HS-5 (cell line): Measurements from ENCODE around the gene PLEKHG5.
"Not testable (repeated sequence)": the region's sequence is repeated elsewhere in the genome, so short reads cannot be mapped to it uniquely, and the experiment has no call there.

ENCODE experiments used
- DNase-seq: peaks from one replicate; pipeline ENCODE4 v3.0.0-alpha.2; 2012; ENCODE audit warnings: low read depth

PLEKHG5 gene

DNA sequence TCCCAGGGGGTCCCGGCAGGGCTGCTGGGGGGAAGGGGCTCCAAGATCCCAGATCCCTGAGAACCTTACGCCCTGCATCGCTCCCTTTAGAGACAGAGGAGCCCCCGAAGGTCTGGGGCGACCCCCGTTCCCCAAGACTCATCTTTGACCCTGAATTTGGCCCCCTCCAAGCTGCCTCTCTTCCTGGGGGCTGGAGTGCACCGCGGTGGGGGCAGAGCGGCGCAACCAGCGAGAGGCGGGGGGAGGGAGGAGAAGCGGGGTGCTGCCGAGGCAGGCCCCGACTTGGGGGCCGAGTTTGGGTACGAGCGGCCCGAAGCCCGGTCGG is 5.4 kb upstream of the PLEKHG5 start:
- DNase-seq: no peak

- no peak for DNase-seq
Observed at GRCh38 chr1:6496365-6496721, 4.9 kb upstream of the PLEKHG5 start.

DNA sequence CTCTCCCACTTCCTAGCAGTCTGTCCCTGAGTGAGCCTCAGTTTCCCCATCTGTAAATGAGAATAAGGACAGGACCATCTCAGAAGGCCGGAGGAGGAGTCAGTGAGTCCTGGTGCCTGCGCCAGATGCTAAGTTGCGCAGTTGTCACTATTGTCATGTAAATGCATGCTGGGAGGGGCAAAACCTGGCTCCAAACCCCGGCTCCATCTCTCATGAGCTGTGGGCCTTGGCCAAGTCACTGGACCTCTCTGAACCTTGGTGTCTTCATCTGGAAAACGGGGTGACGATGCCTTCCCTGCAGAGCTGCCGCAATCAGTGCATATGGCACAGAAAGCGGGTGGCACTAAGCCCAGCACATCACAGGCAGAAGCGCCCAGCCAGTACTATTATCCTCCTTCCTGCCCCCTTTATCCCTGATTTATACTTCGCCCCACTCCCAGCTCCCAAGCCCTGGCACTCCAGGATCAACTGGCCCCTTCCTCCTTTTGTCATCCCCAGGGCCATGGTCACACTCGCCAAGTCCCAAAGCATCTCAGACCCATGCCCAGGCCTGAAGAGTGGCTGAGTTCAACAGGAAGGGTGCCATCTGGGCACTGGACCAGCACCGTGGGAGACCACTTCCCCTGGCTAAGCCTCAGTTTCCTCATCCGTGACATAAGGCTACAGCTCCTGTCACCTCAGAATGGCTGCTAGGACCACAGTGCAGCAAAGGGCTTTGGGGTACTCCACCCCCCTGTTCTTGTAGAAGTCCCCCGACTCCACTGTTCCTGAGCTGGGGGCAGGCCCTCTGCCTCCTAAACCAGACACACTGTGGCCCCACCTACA is 4.3 kb upstream of the PLEKHG5 start:
- DNase-seq: no peak

DNA sequence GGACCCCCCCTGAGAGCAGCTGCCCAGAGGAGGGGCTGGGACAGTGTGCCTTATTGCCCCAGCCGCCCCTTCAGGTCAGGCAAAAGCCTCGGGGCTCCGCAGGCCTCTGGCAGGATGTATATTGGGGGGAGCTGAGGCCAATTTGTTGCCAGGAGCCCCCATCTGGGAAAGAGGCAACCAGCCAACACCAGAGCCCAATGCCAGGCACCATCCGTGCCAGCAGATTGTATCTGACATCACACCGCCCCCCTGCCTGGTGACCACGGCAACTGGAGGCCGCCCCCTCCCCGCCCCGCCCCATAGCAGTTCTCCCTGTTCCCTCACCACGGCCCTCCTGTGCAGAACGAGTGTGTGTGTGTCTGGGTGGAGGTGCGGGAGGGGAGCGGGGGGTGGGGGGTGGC is 3.6 kb upstream of the PLEKHG5 start:
- DNase-seq: no peak

DNA sequence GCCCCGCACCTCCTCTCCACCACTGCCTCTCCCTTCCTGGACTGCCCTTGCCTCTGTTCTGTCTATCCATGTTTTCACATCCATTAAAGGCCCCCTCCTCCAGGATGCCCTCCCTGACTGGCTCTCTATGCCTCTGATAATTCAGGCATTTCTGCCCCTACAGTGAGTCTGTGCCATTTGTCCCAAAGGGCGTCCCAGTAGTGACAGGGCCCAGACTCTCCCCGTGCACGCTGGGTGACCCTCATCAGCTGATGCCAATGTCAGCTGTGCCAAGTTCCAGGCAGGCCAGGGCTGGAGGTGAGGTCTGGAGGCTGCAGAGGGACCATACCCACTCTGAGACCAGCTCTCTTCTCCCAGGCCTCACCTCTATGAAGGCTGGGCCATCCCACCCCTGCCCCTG is 3.2 kb upstream of the PLEKHG5 start:
- no peak for DNase-seq

- not testable (repeated sequence) for DNase-seq
Observed at GRCh38 chr1:6493834-6494223, 2.4 kb upstream of the PLEKHG5 start.

DNA sequence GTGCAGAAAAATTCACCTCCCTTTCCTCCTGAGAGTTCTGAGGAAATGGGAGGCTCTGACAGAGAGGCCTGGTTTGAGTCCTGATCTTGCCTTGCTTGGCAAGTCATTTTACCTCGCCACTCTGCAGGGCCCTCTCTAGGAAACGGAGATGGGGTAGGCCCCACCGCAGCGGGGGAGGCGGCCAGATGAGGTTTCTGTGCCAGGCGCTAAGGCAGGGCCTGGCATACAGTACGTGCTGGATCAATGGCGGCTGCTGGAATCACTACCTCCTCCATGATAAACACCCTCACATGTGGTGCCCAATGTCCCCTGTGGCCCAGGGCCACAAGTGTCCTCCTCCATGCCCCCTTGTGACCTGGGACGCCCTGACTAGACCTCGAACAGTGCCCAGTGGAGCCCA is 499 bp upstream of the PLEKHG5 start:
- no peak for DNase-seq

- no peak for DNase-seq
Observed at GRCh38 chr1:6491081-6491449, 402 bp downstream of the PLEKHG5 start.

GRCh38 chr1:6490181-6491080 is 1.0 kb downstream of the PLEKHG5 start:
- no peak for DNase-seq

DNA sequence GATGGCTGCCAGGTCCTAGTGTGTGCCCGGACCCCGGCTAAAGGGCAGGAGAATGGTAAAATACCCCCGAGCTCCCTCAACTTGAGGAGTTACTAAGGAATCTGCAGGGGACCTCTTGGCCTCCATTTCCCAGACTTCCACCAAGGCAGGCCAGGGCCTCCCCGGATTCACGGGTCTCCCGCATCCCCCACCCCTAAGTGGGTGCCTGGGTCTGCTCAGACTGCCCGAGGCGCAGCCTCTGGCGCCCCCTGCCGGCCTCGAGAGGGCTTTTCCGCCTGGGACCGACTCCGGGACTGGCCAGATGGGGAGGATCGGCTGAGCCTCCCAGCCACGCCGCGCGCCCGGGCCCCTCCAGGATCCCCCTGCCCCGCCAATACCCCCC is 1.7 kb downstream of the PLEKHG5 start:
- no peak for DNase-seq

GRCh38 chr1:6489383-6489765 is 2.1 kb downstream of the PLEKHG5 start:
- no peak for DNase-seq

GRCh38 chr1:6488602-6489382 is 2.7 kb downstream of the PLEKHG5 start:
- DNase-seq: no peak

- DNase-seq: no peak
Observed at GRCh38 chr1:6487804-6488484, 3.5 kb downstream of the PLEKHG5 start.

- no peak for DNase-seq
Observed at GRCh38 chr1:6486433-6487011, 4.9 kb downstream of the PLEKHG5 start.

DNA sequence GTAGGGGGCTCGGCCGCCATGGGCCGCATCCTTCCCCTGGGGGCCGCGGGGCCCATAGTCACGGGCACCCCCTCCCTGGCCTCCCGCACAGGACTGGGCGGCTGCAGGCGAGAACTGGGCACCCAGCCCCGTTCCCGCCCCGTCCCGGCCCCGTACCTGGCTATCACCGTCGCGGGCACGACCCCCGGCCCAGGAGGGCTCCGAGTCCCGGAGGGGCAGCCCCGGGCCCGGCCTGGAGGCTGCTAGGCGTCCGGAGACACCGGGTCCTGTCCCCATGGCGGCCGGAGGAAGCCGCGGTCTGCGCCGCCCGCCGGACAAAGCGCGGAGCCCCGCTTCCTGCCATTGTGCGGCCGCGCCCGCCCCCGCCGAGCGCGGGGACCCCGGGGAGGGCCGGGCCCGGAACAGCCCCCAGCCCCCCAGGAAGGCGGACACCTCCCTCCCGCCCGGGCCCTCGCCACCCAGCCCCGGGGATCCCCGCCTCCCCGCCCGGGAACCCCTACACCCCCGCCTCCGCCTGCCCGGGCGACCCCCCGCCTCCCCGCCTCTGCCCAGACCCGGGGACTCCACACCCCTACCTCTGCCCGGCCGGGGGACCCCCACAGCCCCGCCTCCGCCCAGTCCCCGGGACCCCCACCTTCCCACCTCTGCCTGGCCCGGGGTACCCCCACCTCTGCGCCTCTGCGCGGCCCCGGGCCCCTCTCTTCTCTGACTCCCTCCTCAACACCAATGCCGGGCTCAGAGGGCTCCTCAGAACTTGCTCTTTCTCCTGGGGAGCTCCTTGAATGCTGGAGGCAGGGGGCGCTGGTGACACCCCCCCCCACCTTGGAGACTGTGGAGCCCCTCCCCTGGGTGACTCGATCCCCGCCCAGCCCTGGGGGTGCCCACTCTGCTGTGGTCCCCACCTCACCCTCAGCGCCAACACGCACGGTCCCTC is 6.0 kb downstream of the PLEKHG5 start:
- DNase-seq: no peak

DNA sequence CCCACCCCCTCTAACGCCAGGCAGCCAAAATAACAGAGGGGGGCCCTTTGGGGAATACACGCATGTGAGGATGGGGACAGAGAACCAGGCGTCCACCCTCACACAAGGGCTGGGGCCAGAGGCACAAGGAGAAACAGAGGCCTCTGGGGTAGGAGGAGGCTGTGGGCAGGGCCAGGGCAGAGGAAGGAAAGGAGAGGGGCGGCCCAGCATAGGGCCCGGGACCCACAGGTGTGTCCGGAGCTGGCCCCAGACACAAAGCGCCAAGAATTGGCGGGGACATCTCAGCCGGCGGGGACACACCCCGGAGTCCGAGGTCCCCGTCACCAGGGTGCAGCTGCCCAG is 6.7 kb downstream of the PLEKHG5 start:
- DNase-seq: no peak

- DNase-seq: no peak
Observed at GRCh38 chr1:6483761-6484117, 7.7 kb downstream of the PLEKHG5 start.

DNA sequence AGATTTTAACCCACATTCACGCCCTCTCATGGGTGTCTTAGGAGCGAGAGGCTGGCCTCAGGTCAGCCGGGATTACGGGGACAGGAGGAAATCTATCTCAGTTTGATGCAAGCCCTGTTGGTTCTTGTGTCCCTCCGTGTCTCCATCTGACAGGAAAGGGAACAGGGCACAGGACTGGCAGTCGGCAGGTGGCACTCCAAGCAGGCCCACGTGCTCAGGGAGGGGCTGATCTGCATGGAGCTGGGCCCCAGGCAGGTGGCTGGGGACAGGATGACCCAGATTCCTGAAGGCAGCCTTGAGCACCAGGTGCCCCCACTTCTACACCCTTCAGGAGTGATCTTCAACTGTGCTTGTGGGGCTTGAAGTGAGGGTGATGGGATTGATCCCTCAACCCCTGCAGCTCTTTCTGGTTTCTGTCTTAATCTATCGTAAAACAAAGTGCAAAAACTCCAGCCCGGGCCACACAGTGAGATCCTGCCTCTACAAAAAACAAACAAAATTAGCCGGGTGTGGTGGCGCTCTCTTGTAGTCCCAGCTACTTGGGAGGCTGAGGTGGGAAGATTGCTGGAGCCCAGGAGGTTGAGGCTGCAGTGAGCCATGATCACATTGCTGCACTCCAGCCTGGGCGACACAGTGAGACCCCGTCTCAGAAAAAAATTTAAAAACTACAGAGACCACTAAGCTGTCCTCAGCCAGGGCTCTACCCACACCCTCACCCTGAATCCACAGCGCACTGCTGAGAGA is 8.3 kb downstream of the PLEKHG5 start:
- no peak for DNase-seq

DNA sequence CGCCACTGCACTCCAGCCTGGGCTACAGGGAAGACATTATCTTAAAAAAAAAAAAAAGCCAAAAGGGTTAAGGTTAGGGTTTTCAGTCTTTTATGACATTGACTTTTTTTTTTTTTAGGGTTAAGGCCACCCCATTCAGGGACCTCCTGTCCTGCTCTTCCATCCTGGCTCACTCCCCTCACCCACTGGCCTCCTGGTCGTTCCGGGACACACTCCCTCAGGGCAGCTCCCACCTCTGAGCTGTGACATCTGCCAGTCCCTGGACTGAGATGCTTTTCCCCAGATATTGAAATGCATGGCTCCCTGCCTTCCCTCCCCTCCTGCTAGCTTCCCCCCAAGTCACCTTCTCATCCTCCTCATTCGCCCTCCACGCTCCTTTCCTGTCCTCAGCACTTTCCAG is 9.6 kb downstream of the PLEKHG5 start:
- DNase-seq: no peak
